NT2/D1 (cell line): ENCODE measurements around the gene NLRC5.

Experiments used
- DNase-seq: peaks from one replicate; pipeline ENCODE4 v3.0.0-alpha.2; 2011; ENCODE audit warnings: low read depth, low spot score
- H3K27me3 ChIP-seq: 2 replicates; pipeline ENCODE4 v1.6.0; 2011; ENCODE audit warnings: mild to moderate bottlenecking; ENCODE audit not compliant: insufficient read length, insufficient read depth
- H3K36me3 ChIP-seq: 2 replicates; pipeline ENCODE4 v1.6.1; 2011; ENCODE audit warnings: mild to moderate bottlenecking, low read length, mixed read lengths; ENCODE audit not compliant: insufficient read depth, insufficient read length
- H3K4me1 ChIP-seq: 2 replicates; pipeline ENCODE4 v1.5.1; 2011; ENCODE audit not compliant: insufficient read depth, insufficient read length
- H3K4me3 ChIP-seq: 2 replicates; pipeline ENCODE4 v1.5.1; 2011; ENCODE audit warnings: low read depth; ENCODE audit not compliant: insufficient read length
- H3K9ac ChIP-seq: 2 replicates; pipeline ENCODE4 v1.6.0; 2011; ENCODE audit warnings: low read depth; ENCODE audit not compliant: insufficient read length
- H3K9me3 ChIP-seq: 2 replicates; pipeline ENCODE4 v1.5.1; 2011; ENCODE audit warnings: mild to moderate bottlenecking, low read length; ENCODE audit not compliant: insufficient read depth
- SUZ12 ChIP-seq: IDR thresholded peaks from 2 replicates; pipeline ENCODE4 v1.6.1; 2011; ENCODE audit not compliant: insufficient read length, insufficient read depth; ENCODE audit errors: extremely low read depth
- YY1 ChIP-seq: IDR thresholded peaks from 2 replicates; pipeline ENCODE4 v1.6.1; 2011; ENCODE audit not compliant: insufficient read length, insufficient read depth
- ZNF274 ChIP-seq: IDR thresholded peaks from 2 replicates; pipeline ENCODE4 v1.6.1; 2011; ENCODE audit warnings: mild to moderate bottlenecking, low read depth, low read length

The NLRC5 gene

DNA sequence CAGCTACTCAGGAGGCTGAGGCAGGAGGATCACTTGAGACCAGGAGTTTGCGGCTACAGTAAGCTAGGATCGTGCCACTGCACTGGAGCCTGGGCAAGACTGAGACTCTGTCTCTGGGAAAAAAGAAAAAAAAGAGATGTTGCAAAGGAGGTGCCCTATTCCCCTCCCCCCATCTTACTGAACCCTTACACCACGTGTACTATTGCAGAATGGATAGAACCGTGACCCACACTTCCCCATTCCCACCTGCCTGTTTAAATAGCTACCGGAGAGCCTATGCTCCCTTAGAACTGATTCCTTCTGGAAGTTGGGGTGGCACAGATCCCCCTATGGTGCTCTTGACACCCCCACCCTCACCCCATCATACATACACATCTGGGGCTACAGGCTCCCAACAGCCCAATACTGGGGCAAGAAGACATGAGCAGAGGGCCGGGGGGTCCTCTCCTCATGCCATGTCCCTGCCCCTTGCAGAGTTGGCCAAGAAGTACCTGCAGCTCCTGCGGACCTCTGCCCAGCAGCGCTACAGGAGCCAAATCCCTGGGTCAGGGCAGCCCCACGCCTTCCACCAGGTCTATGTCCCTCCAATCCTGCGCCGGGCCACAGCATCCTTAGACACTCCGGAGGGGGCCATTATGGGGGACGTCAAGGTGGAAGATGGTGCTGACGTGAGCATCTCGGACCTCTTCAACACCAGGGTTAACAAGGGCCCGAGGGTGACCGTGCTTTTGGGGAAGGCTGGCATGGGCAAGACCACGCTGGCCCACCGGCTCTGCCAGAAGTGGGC, 35.7 kb downstream of the NLRC5 start:
- H3K9me3 ChIP-seq: no peaks in the 10 kb centered on the region
- H3K27me3 ChIP-seq: no peaks in the 10 kb centered on the region
- no peak overlapping the region for H3K9ac ChIP-seq
- no peaks in the 10 kb centered on the region for H3K4me1 ChIP-seq
- no peak overlapping the region for H3K4me3 ChIP-seq
- no peak for TF ChIP-seq YY1
- no peak for TF ChIP-seq SUZ12
- no peak for TF ChIP-seq ZNF274
- no peaks in the 10 kb centered on the region for H3K36me3 ChIP-seq
- no peak for DNase-seq

DNA sequence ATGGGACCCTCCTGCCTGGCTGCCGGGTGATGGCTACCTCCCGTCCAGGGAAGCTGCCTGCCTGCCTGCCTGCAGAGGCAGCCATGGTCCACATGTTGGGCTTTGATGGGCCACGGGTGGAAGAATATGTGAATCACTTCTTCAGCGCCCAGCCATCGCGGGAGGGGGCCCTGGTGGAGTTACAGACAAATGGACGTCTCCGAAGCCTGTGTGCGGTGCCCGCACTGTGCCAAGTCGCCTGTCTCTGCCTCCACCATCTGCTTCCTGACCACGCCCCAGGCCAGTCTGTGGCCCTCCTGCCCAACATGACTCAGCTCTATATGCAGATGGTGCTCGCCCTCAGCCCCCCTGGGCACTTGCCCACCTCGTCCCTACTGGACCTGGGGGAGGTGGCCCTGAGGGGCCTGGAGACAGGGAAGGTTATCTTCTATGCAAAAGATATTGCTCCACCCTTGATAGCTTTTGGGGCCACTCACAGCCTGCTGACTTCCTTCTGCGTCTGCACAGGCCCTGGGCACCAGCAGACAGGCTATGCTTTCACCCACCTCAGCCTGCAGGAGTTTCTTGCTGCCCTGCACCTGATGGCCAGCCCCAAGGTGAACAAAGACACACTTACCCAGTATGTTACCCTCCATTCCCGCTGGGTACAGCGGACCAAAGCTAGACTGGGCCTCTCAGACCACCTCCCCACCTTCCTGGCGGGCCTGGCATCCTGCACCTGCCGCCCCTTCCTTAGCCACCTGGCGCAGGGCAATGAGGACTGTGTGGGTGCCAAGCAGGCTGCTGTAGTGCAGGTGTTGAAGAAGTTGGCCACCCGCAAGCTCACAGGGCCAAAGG, 36.8 kb downstream of the NLRC5 start:
- no peaks in the 10 kb centered on the region for H3K36me3 ChIP-seq
- H3K9me3 ChIP-seq: no peaks in the 10 kb centered on the region
- H3K9ac ChIP-seq: no peak overlapping the region
- H3K27me3 ChIP-seq: no peaks in the 10 kb centered on the region
- no peaks in the 10 kb centered on the region for H3K4me1 ChIP-seq
- no peak for DNase-seq
- TF ChIP-seq ZNF274: no peak
- TF ChIP-seq SUZ12: no peak
- no peak for TF ChIP-seq YY1
- H3K4me3 ChIP-seq: no peak overlapping the region

DNA sequence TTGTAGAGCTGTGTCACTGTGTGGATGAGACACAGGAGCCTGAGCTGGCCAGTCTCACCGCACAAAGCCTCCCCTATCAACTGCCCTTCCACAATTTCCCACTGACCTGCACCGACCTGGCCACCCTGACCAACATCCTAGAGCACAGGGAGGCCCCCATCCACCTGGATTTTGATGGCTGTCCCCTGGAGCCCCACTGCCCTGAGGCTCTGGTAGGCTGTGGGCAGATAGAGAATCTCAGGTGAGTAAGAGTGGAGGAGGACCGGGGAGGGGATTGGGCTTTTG, 37.4 kb downstream of the NLRC5 start:
- Histone ChIP-seq H3K4me1 (no peaks in the 10 kb centered on the region), H3K36me3 (no peaks in the 10 kb centered on the region), H3K9me3 (no peaks in the 10 kb centered on the region), H3K27me3 (no peaks in the 10 kb centered on the region), H3K4me3 (no peak overlapping the region), H3K9ac (no peak overlapping the region)
- TF ChIP-seq SUZ12 (no peak), ZNF274 (no peak), YY1 (no peak)
- DNase-seq: no peak

DNA sequence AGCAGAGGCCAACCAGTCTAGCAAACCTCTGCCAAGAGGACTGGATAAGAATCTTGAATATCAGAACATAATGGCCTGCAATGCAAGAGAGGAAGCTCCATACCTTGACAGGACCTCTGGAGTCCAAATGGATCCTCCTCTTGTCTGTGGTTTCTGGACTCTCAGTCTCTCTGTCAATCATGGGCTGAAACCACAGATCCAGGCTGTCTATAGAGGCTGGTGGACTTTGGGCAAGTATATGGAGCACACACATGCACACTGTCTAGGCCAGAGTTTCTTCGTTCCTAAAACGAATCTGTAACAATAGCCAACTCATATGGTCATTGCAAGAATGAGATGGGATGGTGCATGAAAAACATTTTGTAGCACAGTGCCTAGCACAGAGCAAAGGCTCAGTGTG, 37.7 kb downstream of the NLRC5 start:
- no peak for DNase-seq
- TF ChIP-seq SUZ12 (no peak), YY1 (no peak), ZNF274 (no peak)
- Histone ChIP-seq H3K27me3 (no peaks in the 10 kb centered on the region), H3K4me3 (no peak overlapping the region), H3K36me3 (no peaks in the 10 kb centered on the region), H3K9me3 (no peaks in the 10 kb centered on the region), H3K9ac (no peak overlapping the region), H3K4me1 (no peaks in the 10 kb centered on the region)

DNA sequence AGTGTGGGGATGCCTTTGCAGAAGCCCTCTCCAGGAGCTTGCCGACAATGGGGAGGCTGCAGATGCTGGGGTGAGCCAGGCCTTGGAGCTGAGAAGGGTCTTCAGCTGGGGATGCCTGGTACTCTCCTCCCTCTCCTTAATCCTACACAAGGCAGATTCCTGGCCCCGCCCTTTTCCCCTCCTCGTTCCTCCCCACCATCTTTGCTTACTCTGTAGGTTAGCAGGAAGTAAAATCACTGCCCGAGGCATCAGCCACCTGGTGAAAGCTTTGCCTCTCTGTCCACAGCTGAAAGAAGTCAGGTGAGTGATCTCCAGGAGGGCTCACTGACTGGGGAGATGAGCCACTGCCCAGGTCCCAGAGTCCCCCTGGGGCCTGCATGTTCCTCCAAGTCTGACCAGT, 38.7 kb downstream of the NLRC5 start:
- Histone ChIP-seq H3K27me3 (no peaks in the 10 kb centered on the region), H3K4me3 (no peak overlapping the region), H3K9me3 (no peaks in the 10 kb centered on the region), H3K4me1 (no peaks in the 10 kb centered on the region), H3K36me3 (no peaks in the 10 kb centered on the region), H3K9ac (no peak overlapping the region)
- peak; percentile 8 for DNase-seq
- TF ChIP-seq ZNF274 (no peak), YY1 (no peak), SUZ12 (no peak)

DNA sequence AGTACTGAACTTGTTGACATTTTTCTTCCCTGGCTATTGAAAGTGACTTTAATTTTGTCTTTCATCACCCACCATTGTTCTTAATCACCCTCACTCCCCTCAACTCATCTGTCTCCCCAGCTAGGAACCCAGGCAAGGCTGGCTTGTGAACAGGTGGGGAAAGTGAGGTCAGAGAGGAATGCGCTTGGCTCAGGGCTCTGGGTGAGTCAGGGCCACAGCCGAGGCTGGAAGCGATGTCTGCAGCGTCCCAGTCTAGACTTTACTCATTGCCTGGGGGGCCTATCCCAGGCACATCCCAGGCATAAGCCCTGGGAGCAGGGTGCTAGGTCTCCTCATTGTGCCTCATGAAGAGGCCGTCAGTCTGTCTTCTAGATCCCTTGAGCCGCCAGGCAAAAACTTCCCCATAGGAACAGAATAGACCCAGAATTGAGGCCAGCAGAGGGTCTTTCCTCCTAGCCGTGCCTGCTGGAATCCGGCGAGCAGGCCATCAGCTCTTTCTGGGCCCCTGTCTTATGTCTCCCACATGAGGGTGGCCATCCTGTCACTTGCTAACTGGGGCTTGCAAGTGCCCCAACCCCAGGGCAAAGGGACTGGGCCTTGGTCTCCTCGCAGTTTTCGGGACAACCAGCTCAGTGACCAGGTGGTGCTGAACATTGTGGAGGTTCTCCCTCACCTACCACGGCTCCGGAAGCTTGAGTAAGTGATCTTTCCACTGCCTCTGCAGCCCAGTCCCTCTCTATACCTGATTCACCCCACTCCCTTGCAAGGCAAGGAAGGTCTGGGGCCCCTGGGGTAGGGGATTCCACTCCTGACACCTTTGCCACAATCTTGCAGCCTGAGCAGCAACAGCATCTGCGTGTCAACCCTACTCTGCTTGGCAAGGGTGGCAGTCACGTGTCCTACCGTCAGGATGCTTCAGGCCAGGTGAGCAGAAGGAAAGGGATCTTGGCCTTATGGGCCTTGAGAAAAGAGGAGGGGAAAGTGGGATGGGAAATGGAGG, 40.1 kb downstream of the NLRC5 start:
- no peaks in the 10 kb centered on the region for H3K27me3 ChIP-seq
- H3K36me3 ChIP-seq: no peaks in the 10 kb centered on the region
- no peak for TF ChIP-seq ZNF274
- TF ChIP-seq YY1: no peak
- no peak for TF ChIP-seq SUZ12
- H3K4me1 ChIP-seq: no peaks in the 10 kb centered on the region
- no peak overlapping the region for H3K4me3 ChIP-seq
- no peak for DNase-seq
- H3K9ac ChIP-seq: no peak overlapping the region
- H3K9me3 ChIP-seq: no peaks in the 10 kb centered on the region
